MM.1S (cell line): ENCODE data around the gene COL5A2.

Experiments used
- DNase-seq: peaks from one replicate; pipeline ENCODE4 v3.0.0-alpha.2; 2015
- H2AFZ ChIP-seq: fragments of 300-600 bp; sonication (generic); 2 replicates; pipeline ENCODE4 v1.6.0; 2016; ENCODE audit warnings: antibody characterized with exemption, low read length
- H3F3A ChIP-seq: fragments of 300-600 bp; sonication (generic); 2 replicates; pipeline ENCODE4 v1.6.1; 2016; ENCODE audit warnings: mild to moderate bottlenecking, antibody characterized with exemption, low read length, moderate library complexity, mixed read lengths; ENCODE audit not compliant: insufficient read depth
- H3K27ac ChIP-seq: fragments of 300-600 bp; sonication (generic); 2 replicates; pipeline ENCODE4 v1.5.1; 2016; ENCODE audit warnings: mild to moderate bottlenecking, low read length
- H3K27me3 ChIP-seq: fragments of 300-600 bp; sonication (generic); replicated peaks from 2 replicates; pipeline ENCODE4 v1.6.0; 2016; ENCODE audit warnings: low read length; ENCODE audit not compliant: insufficient read depth
- H3K36me3 ChIP-seq: fragments of 300-600 bp; sonication (generic); replicated peaks from 2 replicates; pipeline ENCODE4 v1.6.1; 2016; ENCODE audit warnings: mild to moderate bottlenecking, low read length, mixed read lengths; ENCODE audit not compliant: insufficient read depth
- H3K4me1 ChIP-seq: fragments of 300-600 bp; sonication (generic); 2 replicates; pipeline ENCODE4 v1.6.1; 2016; ENCODE audit warnings: low read length, mixed read lengths
- H3K4me2 ChIP-seq: fragments of 300-600 bp; sonication (generic); 2 replicates; pipeline ENCODE4 v1.6.0; 2016; ENCODE audit warnings: low read depth, low read length
- H3K4me3 ChIP-seq: fragments of 300-600 bp; sonication (generic); 2 replicates; pipeline ENCODE4 v1.5.1; 2016; ENCODE audit warnings: low read length, mixed read lengths
- H3K79me2 ChIP-seq: fragments of 300-600 bp; sonication (generic); 2 replicates; pipeline ENCODE4 v1.6.1; 2016; ENCODE audit warnings: mixed run types, low read length, mixed read lengths
- H3K9ac ChIP-seq: fragments of 300-600 bp; sonication (generic); 2 replicates; pipeline ENCODE4 v1.6.1; 2016; ENCODE audit warnings: low read length, mixed read lengths
- H3K9me2 ChIP-seq: fragments of 300-600 bp; sonication (generic); replicated peaks from 2 replicates; pipeline ENCODE4 v1.6.1; 2016; ENCODE audit warnings: mild to moderate bottlenecking, low read length, mixed read lengths; ENCODE audit not compliant: insufficient read depth
- H3K9me3 ChIP-seq: fragments of 300-600 bp; sonication (generic); replicated peaks from 2 replicates; pipeline ENCODE4 v1.6.1; 2016; ENCODE audit warnings: mild to moderate bottlenecking, low read length, mixed read lengths; ENCODE audit not compliant: insufficient read depth
- H4K20me1 ChIP-seq: fragments of 300-600 bp; sonication (generic); 2 replicates; pipeline ENCODE4 v1.6.1; 2016; ENCODE audit warnings: mild to moderate bottlenecking, low read length, moderate library complexity, mixed read lengths; ENCODE audit not compliant: insufficient read depth
- CTCF ChIP-seq: fragments of 300-600 bp; sonication (generic); IDR thresholded peaks from 2 replicates; pipeline ENCODE4 v1.5.1; 2016; ENCODE audit warnings: antibody characterized with exemption, low read length, mixed read lengths
- EZH2 ChIP-seq: fragments of 300-600 bp; sonication (generic); optimal IDR thresholded peaks from 2 replicates; pipeline ENCODE3; 2017; ENCODE audit warnings: low read depth, mild to moderate bottlenecking, antibody characterized with exemption, low read length, mixed read lengths
- EZH2phosphoT487 ChIP-seq: fragments of 300-600 bp; sonication (generic); IDR thresholded peaks from 2 replicates; pipeline ENCODE4 v1.6.1; 2018; ENCODE audit warnings: antibody characterized with exemption, low read length

Gene COL5A2

GRCh38 chr2:189086710-189087109 is 92.9 kb downstream of the COL5A2 start:
- Histone ChIP-seq H3K9ac (no peak overlapping the region), H3K79me2 (no peaks in the 10 kb centered on the region), H3F3A (no peaks in the 10 kb centered on the region), H3K4me3 (no peak overlapping the region), H3K36me3 (no peaks in the 10 kb centered on the region), H3K27me3 (no peaks in the 10 kb centered on the region), H4K20me1 (no peaks in the 10 kb centered on the region), H3K4me2 (no peak overlapping the region), H3K4me1 (no peaks in the 10 kb centered on the region), H3K9me2 (no peaks in the 10 kb centered on the region), H3K27ac (no peak overlapping the region), H3K9me3 (no peaks in the 10 kb centered on the region), H2AFZ (no peak overlapping the region)
- DNase-seq: no peak
- TF ChIP-seq EZH2phosphoT487: no peak
- no peak for TF ChIP-seq EZH2
- TF ChIP-seq CTCF: no peak

GRCh38 chr2:189086250-189086649 is 93.3 kb downstream of the COL5A2 start:
- DNase-seq: no peak

GRCh38 chr2:189083606-189084005 is 96.0 kb downstream of the COL5A2 start:
- no peak for TF ChIP-seq EZH2
- no peak overlapping the region for H3K9ac ChIP-seq
- no peaks in the 10 kb centered on the region for H3F3A ChIP-seq
- H2AFZ ChIP-seq: no peak overlapping the region
- DNase-seq: no peak
- H3K9me3 ChIP-seq: no peaks in the 10 kb centered on the region
- H3K79me2 ChIP-seq: no peaks in the 10 kb centered on the region
- H3K27me3 ChIP-seq: no peaks in the 10 kb centered on the region
- no peak overlapping the region for H3K27ac ChIP-seq
- no peaks in the 10 kb centered on the region for H4K20me1 ChIP-seq
- no peak overlapping the region for H3K4me3 ChIP-seq
- no peaks in the 10 kb centered on the region for H3K4me1 ChIP-seq
- H3K36me3 ChIP-seq: no peaks in the 10 kb centered on the region
- H3K4me2 ChIP-seq: no peak overlapping the region
- H3K9me2 ChIP-seq: no peaks in the 10 kb centered on the region

More at GRCh38 chr2:189086250-189086649, 93.3 kb downstream of the COL5A2 start:
- H3K27ac ChIP-seq: no peak overlapping the region
- no peak overlapping the region for H3K4me2 ChIP-seq
- no peaks in the 10 kb centered on the region for H3F3A ChIP-seq
- H3K4me3 ChIP-seq: no peak overlapping the region
- no peaks in the 10 kb centered on the region for H4K20me1 ChIP-seq
- no peaks in the 10 kb centered on the region for H3K9me3 ChIP-seq
- H3K9me2 ChIP-seq: no peaks in the 10 kb centered on the region
- no peak overlapping the region for H2AFZ ChIP-seq
- no peak for TF ChIP-seq EZH2
- no peak for TF ChIP-seq EZH2phosphoT487
- no peak for TF ChIP-seq CTCF
- H3K9ac ChIP-seq: no peak overlapping the region
- H3K4me1 ChIP-seq: no peaks in the 10 kb centered on the region
- no peaks in the 10 kb centered on the region for H3K36me3 ChIP-seq
- H3K79me2 ChIP-seq: no peaks in the 10 kb centered on the region
- H3K27me3 ChIP-seq: no peaks in the 10 kb centered on the region

- Histone ChIP-seq H3K9me2 (no peaks in the 10 kb centered on the region), H2AFZ (no peak overlapping the region), H3K79me2 (no peaks in the 10 kb centered on the region), H3K4me2 (no peak overlapping the region), H4K20me1 (no peaks in the 10 kb centered on the region), H3K4me3 (no peak overlapping the region), H3K4me1 (no peaks in the 10 kb centered on the region), H3K27ac (no peak overlapping the region), H3K9me3 (no peaks in the 10 kb centered on the region), H3F3A (no peaks in the 10 kb centered on the region), H3K27me3 (no peaks in the 10 kb centered on the region), H3K9ac (no peak overlapping the region), H3K36me3 (no peaks in the 10 kb centered on the region)
- TF ChIP-seq EZH2: no peak
- no peak for TF ChIP-seq EZH2phosphoT487
- TF ChIP-seq CTCF: no peak
- DNase-seq: no peak
These were observed 96.5 kb downstream of the COL5A2 start for GRCh38 chr2:189083106-189083505.
